Loucy (cell line): Measurements from ENCODE around the gene MED26.

Source experiments
- H2AFZ ChIP-seq: fragments of 200-600 bp; sonication (generic); 2 replicates; pipeline ENCODE4 v1.6.0; 2016; ENCODE audit warnings: antibody characterized with exemption, mild to moderate bottlenecking, low read length, moderate library complexity
- H3F3A ChIP-seq: fragments of 200-600 bp; 2 replicates; pipeline ENCODE4 v1.6.0; 2016; ENCODE audit warnings: antibody characterized with exemption, low read depth, mild to moderate bottlenecking
- H3K27me3 ChIP-seq: fragments of 200-600 bp; sonication (generic); 2 replicates; pipeline ENCODE4 v1.6.1; 2014; ENCODE audit warnings: low read length, mild to moderate bottlenecking; ENCODE audit not compliant: insufficient read depth, poor library complexity, severe bottlenecking
- H3K36me3 ChIP-seq: fragments of 200-600 bp; sonication (generic); 2 replicates; pipeline ENCODE4 v1.6.1; 2016; ENCODE audit warnings: low read length; ENCODE audit not compliant: insufficient read depth
- H3K4me1 ChIP-seq: fragments of 200-600 bp; sonication (generic); 2 replicates; pipeline ENCODE4 v1.5.1; 2014; ENCODE audit warnings: low read length, mild to moderate bottlenecking; ENCODE audit not compliant: insufficient read depth, poor library complexity, severe bottlenecking
- H3K4me2 ChIP-seq: fragments of 200-600 bp; sonication (generic); 2 replicates; pipeline ENCODE4 v1.6.0; 2014; ENCODE audit warnings: antibody characterized with exemption, low read length, low read depth, mild to moderate bottlenecking; ENCODE audit not compliant: poor library complexity, severe bottlenecking
- H3K4me3 ChIP-seq: fragments of 200-600 bp; sonication (generic); 2 replicates; pipeline ENCODE4 v1.5.1; 2014; ENCODE audit warnings: low read length, mild to moderate bottlenecking, mixed read lengths; ENCODE audit not compliant: poor library complexity, severe bottlenecking
- H3K79me2 ChIP-seq: fragments of 200-600 bp; sonication (generic); 2 replicates; pipeline ENCODE4 v1.6.1; 2014; ENCODE audit warnings: low read length; ENCODE audit not compliant: insufficient read depth
- H3K9ac ChIP-seq: fragments of 200-600 bp; sonication (generic); 2 replicates; pipeline ENCODE4 v1.6.0; 2014; ENCODE audit warnings: mild to moderate bottlenecking, low read depth, low read length, moderate library complexity; ENCODE audit not compliant: poor library complexity, severe bottlenecking
- H3K9me2 ChIP-seq: fragments of 200-600 bp; sonication (generic); replicated peaks from 2 replicates; pipeline ENCODE4 v1.6.1; 2016; ENCODE audit warnings: low read depth, low read length, mixed read lengths
- H3K9me3 ChIP-seq: fragments of 200-600 bp; sonication (generic); 2 replicates; pipeline ENCODE4 v1.6.1; 2014; ENCODE audit warnings: mild to moderate bottlenecking, antibody characterized with exemption, low read length, low read depth; ENCODE audit not compliant: insufficient read depth
- H4K20me1 ChIP-seq: fragments of 200-600 bp; sonication (generic); 2 replicates; pipeline ENCODE4 v1.6.0; 2014; ENCODE audit warnings: antibody characterized with exemption, low read length, mild to moderate bottlenecking; ENCODE audit not compliant: insufficient read depth, poor library complexity, severe bottlenecking
- CTCF ChIP-seq: fragments of 200-600 bp; sonication (generic); conservative IDR thresholded peaks from 2 replicates; pipeline ENCODE4 v1.5.1; 2014; ENCODE audit warnings: mild to moderate bottlenecking, antibody characterized with exemption, low read length
- EZH2phosphoT487 ChIP-seq: fragments of 200-600 bp; IDR thresholded peaks from 2 replicates; pipeline ENCODE4 v1.6.1; 2018; ENCODE audit warnings: antibody characterized with exemption, mild to moderate bottlenecking, moderate library complexity, borderline replicate concordance

Gene MED26

GRCh38 chr19:16581145-16581970 lies 46.6 kb downstream of the MED26 start:
- no peak overlapping the region for H3K9ac ChIP-seq

GRCh38 chr19:16579381-16579780 lies 48.6 kb downstream of the MED26 start:
- H3K27me3 ChIP-seq, result no peaks in the 10 kb centered on the region
- no peak overlapping the region for H3K4me2 ChIP-seq
- no peaks in the 10 kb centered on the region for H3K9me2 ChIP-seq
- peaks cover 36% of the 10 kb centered on the region for H4K20me1 ChIP-seq
- no peaks in the 10 kb centered on the region for H3F3A ChIP-seq
- H3K9ac ChIP-seq, result no peak overlapping the region
- H3K36me3 ChIP-seq, result peaks cover 41% of the 10 kb centered on the region; the same call in 1 of the 2 replicates
- no peak overlapping the region for H2AFZ ChIP-seq
- TF ChIP-seq EZH2phosphoT487 (no peak), CTCF (no peak)
- peaks cover 28% of the 10 kb centered on the region for H3K4me1 ChIP-seq
- H3K9me3 ChIP-seq, result no peaks in the 10 kb centered on the region
- H3K4me3 ChIP-seq, result no peak overlapping the region
- H3K79me2 ChIP-seq, result peaks cover 98% of the 10 kb centered on the region

More at GRCh38 chr19:16581145-16581970, 46.6 kb downstream of the MED26 start:
- Histone ChIP-seq H3K4me3 (no peak overlapping the region), H3K9me2 (no peaks in the 10 kb centered on the region), H3K27me3 (no peaks in the 10 kb centered on the region), H3K36me3 (peaks cover 23% of the 10 kb centered on the region; the same call in 1 of the 2 replicates), H3F3A (no peaks in the 10 kb centered on the region), H3K79me2 (peaks cover 98% of the 10 kb centered on the region), H3K4me1 (peaks cover 40% of the 10 kb centered on the region), H2AFZ (no peak overlapping the region), H4K20me1 (peaks cover 38% of the 10 kb centered on the region), H3K4me2 (no peak overlapping the region), H3K9me3 (no peaks in the 10 kb centered on the region)
- TF ChIP-seq CTCF, result no peak
- TF ChIP-seq EZH2phosphoT487, result no peak

DNA sequence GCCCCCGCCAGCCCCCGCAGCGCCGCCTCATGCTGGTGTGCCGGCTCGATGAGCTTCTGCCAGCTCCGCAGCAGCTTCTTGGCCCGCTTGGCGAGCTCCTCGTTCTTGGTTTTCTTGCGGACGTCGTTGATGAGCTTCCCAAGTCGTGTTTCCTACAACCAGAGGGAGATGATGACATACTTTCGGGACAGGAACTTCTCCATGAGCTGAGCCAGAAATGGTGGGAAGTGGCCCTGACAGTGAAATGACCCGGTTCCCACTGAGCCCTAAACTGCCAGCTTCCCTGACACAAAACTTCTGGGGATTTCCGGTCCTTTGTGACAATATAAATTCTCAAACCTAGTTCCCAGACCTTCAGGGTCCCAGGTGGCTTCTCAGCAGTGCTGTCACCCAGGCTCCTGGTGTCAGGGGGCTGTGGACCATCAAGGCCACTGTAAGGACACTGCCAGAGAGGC lies 50.4 kb downstream of the MED26 start:
- H3K9me2 ChIP-seq, result no peaks in the 10 kb centered on the region
- H3K27me3 ChIP-seq, result no peaks in the 10 kb centered on the region
- no peak overlapping the region for H3K9ac ChIP-seq
- no peak overlapping the region for H2AFZ ChIP-seq
- H3K4me3 ChIP-seq, result no peak overlapping the region
- no peaks in the 10 kb centered on the region for H3K9me3 ChIP-seq
- H3K4me2 ChIP-seq, result no peak overlapping the region
- TF ChIP-seq CTCF (no peak), EZH2phosphoT487 (no peak)
- peaks cover 49% of the 10 kb centered on the region for H4K20me1 ChIP-seq
- H3K36me3 ChIP-seq, result peaks cover 43% of the 10 kb centered on the region; the same call in 1 of the 2 replicates
- peaks cover 26% of the 10 kb centered on the region for H3K4me1 ChIP-seq
- no peaks in the 10 kb centered on the region for H3F3A ChIP-seq
- H3K79me2 ChIP-seq, result peaks cover 99% of the 10 kb centered on the region
